K562 (cell line): Measurements from ENCODE around the gene CECR2. TPM values are rescaled to one million over a fixed set of nuclear protein-coding genes. Genes with fewer than 3 reads are reported as not detected.

ENCODE experiments used
- CEBPB ChIP-seq: fragments of 450-650 bp; IDR thresholded peaks from 2 replicates; pipeline ENCODE4 v1.6.1; 2016; ENCODE audit warnings: missing genetic modification characterization, missing compliant biosample characterization
- CEBPG ChIP-seq, 3 experiments: fragments of 200-800 bp in 1 of 3; sonication (Bioruptor generic) in 1 of 3; sonication (generic) in 1 of 3; formaldehyde crosslinking in 1 of 3; IDR thresholded peaks in 2 of 3; conservative IDR thresholded peaks in 1 of 3; 2 replicates each; pipeline versions ENCODE4 v1.6.1 to v1.8.0; 2016 to 2022; ENCODE audit warnings: missing compliant biosample characterization in 2 of 3, missing genetic modification characterization in 2 of 3, mild to moderate bottlenecking in 1 of 3, missing genetic modification reagents in 1 of 3
- FOXJ2 ChIP-seq: fragments of 200-800 bp; sonication (Bioruptor generic); IDR thresholded peaks from 2 replicates; pipeline ENCODE4 v1.6.1; 2016; ENCODE audit warnings: missing genetic modification characterization, missing compliant biosample characterization
- IRF9 ChIP-seq: fragments of 450-650 bp; IDR thresholded peaks from 2 replicates; pipeline ENCODE4 v1.6.1; 2016; ENCODE audit warnings: missing biosample characterization, missing genetic modification characterization
- MAX ChIP-seq: sonication (generic); formaldehyde crosslinking; IDR thresholded peaks from 2 replicates; pipeline ENCODE4 v1.9.0; 2022; ENCODE audit warnings: mild to moderate bottlenecking, missing genetic modification reagents
- SMAD4 ChIP-seq: fragments of 250-450 bp; sonication (Bioruptor Pico); conservative IDR thresholded peaks from 2 replicates; pipeline ENCODE4 v1.8.0; 2021; ENCODE audit warnings: inconsistent platforms, mild to moderate bottlenecking, moderate library complexity
- TRIM24 ChIP-seq, 2 experiments: fragments of 450-650 bp; IDR thresholded peaks; 2 replicates each; pipeline ENCODE4 v1.6.1; 2016
- ZBTB49 ChIP-seq: sonication (generic); formaldehyde crosslinking; IDR thresholded peaks from 2 replicates; pipeline ENCODE4 v1.8.0; 2022; ENCODE audit warnings: missing genetic modification reagents, mild to moderate bottlenecking, borderline replicate concordance
- ZSCAN32 ChIP-seq: fragments of 450-650 bp; formaldehyde crosslinking; IDR thresholded peaks from 2 replicates; pipeline ENCODE4 v1.4.0; 2020; ENCODE audit warnings: mild to moderate bottlenecking, moderate library complexity
- polyA plus RNA-seq, 8 experiments: library from polyadenylated mRNA; depleted of rRNA in 4 of 8; stranded (reverse) in 5 of 8; unstranded in 3 of 8; fragments of >200 nt; fragmentation: Nextera tagmentation in 2 of 8; fragmentation: Illumina TruSeq in 1 of 8; extraction: Ambion mirVana in 2 of 8; extraction: Trizol in 1 of 8; gene quantifications; 2 replicates each; pipeline versions ENCODE4 v1.2.1 to v1.2.3, GENCODE V29; 2011 to 2014; ENCODE audit warnings: inconsistent platforms in 1 of 8, missing spikeins in 1 of 8
- total RNA-seq, 7 experiments: library from RNA; depleted of rRNA in 6 of 7; stranded (reverse); fragments of >200 nt in 6 of 7; fragmentation: Illumina TruSeq in 2 of 7; extraction: Trizol in 2 of 7; gene quantifications; 2 replicates each; pipeline versions ENCODE4 v1.2.1 to v1.2.3, GENCODE V29; 2011 to 2021; ENCODE audit warnings: low replicate concordance in 1 of 7

The CECR2 gene
- total and polyA plus RNA-seq, 9 of the 15 experiments (the other 6 are each of a cell fraction or from before 2014, with no cell fraction given) = 0.01 to 1.00 (median 0.27) TPM

GRCh38 chr22:17476838-17477237, 107.6 kb downstream of the CECR2 start (continued):
- TF ChIP-seq CEBPG (CRISPR knock-in tag; IDR thresholded peaks at IDR 0.05) (no peak), CEBPG (tag; conservative IDR thresholded peaks at IDR 0.05 in 1 of 2, IDR thresholded peaks at IDR 0.05 in 1 of 2) (peak; percentile 96 to 98), SMAD4 (peak; percentile 51), CEBPB (tag) (peak; percentile 83), TRIM24 (IDR thresholded peaks at IDR 0.05) (peak; percentile 76 to 78; a peak in 2 of 4 replicates), ZBTB49 (CRISPR knock-in tag) (no peak), ZSCAN32 (CRISPR knock-in tag) (no peak), FOXJ2 (tag) (0 out of 2 replicates have a peak, but pooled peaks have one; percentile 51), IRF9 (tag) (0 out of 2 replicates have a peak, but pooled peaks have one; percentile 17), MAX (CRISPR knock-in tag) (no peak)
